22Rv1 (cell line): ENCODE measurements around the gene GDF9.

Experiments used
- ZFX ChIP-seq: fragments of 450-650 bp; IDR thresholded peaks from 2 replicates; pipeline ENCODE4 v1.6.1; 2017; ENCODE audit warnings: antibody characterized with exemption, borderline replicate concordance
- TF ChIP-seq, protein P1 (sequence below): fragments of 450-650 bp; IDR thresholded peaks from 2 replicates; pipeline ENCODE4 v1.5.1; 2017; ENCODE audit warnings: mild to moderate bottlenecking

DNA sequence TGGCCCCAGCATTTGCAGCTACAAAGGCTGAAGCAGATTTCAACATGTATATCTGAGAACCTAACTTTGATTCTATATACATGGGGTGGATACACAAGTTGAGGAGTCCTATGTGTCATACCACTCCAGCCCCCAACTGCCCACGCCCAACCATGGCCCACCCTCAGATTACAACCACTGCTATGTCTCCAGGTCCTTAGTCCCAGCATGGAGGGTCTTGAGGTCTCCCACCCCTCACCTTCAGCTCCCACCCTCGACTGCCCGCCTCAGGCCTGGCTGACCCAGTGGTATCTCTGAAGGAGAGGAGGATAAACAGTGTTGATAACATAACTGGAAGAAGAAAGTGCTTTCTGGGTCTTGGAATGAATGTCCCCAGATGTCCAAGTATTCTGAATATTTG lies 44.9 kb downstream of the GDF9 start:
- TF ChIP-seq, protein P1, sequence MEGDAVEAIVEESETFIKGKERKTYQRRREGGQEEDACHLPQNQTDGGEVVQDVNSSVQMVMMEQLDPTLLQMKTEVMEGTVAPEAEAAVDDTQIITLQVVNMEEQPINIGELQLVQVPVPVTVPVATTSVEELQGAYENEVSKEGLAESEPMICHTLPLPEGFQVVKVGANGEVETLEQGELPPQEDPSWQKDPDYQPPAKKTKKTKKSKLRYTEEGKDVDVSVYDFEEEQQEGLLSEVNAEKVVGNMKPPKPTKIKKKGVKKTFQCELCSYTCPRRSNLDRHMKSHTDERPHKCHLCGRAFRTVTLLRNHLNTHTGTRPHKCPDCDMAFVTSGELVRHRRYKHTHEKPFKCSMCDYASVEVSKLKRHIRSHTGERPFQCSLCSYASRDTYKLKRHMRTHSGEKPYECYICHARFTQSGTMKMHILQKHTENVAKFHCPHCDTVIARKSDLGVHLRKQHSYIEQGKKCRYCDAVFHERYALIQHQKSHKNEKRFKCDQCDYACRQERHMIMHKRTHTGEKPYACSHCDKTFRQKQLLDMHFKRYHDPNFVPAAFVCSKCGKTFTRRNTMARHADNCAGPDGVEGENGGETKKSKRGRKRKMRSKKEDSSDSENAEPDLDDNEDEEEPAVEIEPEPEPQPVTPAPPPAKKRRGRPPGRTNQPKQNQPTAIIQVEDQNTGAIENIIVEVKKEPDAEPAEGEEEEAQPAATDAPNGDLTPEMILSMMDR = no peak
- TF ChIP-seq ZFX = no peak
